Mesodermal cell (in vitro differentiated cells): Measurements from ENCODE around the gene THAP4.

Experiments
- H3K27ac ChIP-seq: 2 replicates; pipeline ENCODE4 v1.7.0; 2013; ENCODE audit warnings: mild to moderate bottlenecking, low read depth, low read length, moderate library complexity; ENCODE audit not compliant: severe bottlenecking
- H3K36me3 ChIP-seq: 2 replicates; pipeline ENCODE4 v1.7.1; 2013; ENCODE audit warnings: mild to moderate bottlenecking, low read length, moderate library complexity; ENCODE audit not compliant: control insufficient read depth, insufficient read depth
- H3K4me1 ChIP-seq: one replicate; pipeline ENCODE4 v1.7.1; 2013; ENCODE audit warnings: mild to moderate bottlenecking, low read length; ENCODE audit not compliant: insufficient read depth, control insufficient read depth, poor library complexity, severe bottlenecking
- H3K4me3 ChIP-seq: 2 replicates; pipeline ENCODE4 v1.7.0; 2013; ENCODE audit warnings: low read length, control low read depth, mild to moderate bottlenecking; ENCODE audit not compliant: insufficient read depth, poor library complexity, severe bottlenecking; ENCODE audit errors: extremely low read depth
- H3K9me3 ChIP-seq: 2 replicates; pipeline ENCODE4 v1.7.1; 2013; ENCODE audit warnings: mild to moderate bottlenecking, low read length, moderate library complexity; ENCODE audit not compliant: control insufficient read depth
- WGBS, 2 experiments: methylation state at CpG; one replicate each; pipeline ENCODE4 v1.1.5; 2013; ENCODE audit warnings: missing lambda C conversion rate in 2 of 2; ENCODE audit not compliant: insufficient coverage in 2 of 2; 5-methylcytosine and 5-hydroxymethylcytosine counted together

Gene THAP4

GRCh38 chr2:241545106-241545505 is 91.9 kb downstream of the THAP4 start:
- H3K9me3 ChIP-seq: no peaks in the 10 kb centered on the region
- H3K36me3 ChIP-seq: no peaks in the 10 kb centered on the region
- H3K4me1 ChIP-seq: peaks cover 38% of the 10 kb centered on the region
- no peak overlapping the region for H3K27ac ChIP-seq
- no peak overlapping the region for H3K4me3 ChIP-seq
- 91 to 97% methylated on average over 10 of the region's 10 CpGs for WGBS, 2 experiments

DNA sequence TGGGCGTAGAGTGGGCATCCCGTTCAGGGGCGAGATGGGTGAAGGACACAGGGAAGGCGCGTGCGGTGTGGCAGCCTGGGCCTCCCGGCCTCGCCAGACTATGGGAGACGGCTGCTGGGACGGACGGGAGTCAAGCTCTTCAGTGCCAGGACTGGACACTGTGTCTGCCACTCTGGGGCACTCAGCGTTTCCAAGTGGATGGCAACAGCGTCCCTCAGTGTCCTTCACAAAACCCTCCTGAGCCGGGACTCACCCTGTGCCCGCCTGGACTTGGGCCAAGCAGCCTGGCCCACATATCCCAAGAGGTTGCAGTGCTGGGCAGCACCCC is 94.7 kb downstream of the THAP4 start:
- no peak overlapping the region for H3K27ac ChIP-seq
- H3K9me3 ChIP-seq: no peaks in the 10 kb centered on the region
- WGBS, 2 experiments: 94 to 95% methylated on average over 13 to 15 of the region's 15 CpGs
- no peaks in the 10 kb centered on the region for H3K36me3 ChIP-seq
- H3K4me3 ChIP-seq: no peak overlapping the region
- peaks cover 19% of the 10 kb centered on the region for H3K4me1 ChIP-seq

GRCh38 chr2:241541564-241542277 is 95.2 kb downstream of the THAP4 start:
- WGBS, 2 experiments: 41 to 43% methylated on average over 50 to 55 of the region's 62 CpGs
- no peak overlapping the region for H3K27ac ChIP-seq
- no peaks in the 10 kb centered on the region for H3K9me3 ChIP-seq
- H3K4me1 ChIP-seq: peaks cover 15% of the 10 kb centered on the region
- peak overlapping the region; percentile 8 for H3K4me3 ChIP-seq
- H3K36me3 ChIP-seq: no peaks in the 10 kb centered on the region

GRCh38 chr2:241540771-241541561 is 96.0 kb downstream of the THAP4 start:
- Histone ChIP-seq H3K27ac (no peak overlapping the region), H3K4me1 (peaks cover 9% of the 10 kb centered on the region), H3K4me3 (peak overlapping the region; percentile 8), H3K9me3 (no peaks in the 10 kb centered on the region), H3K36me3 (no peaks in the 10 kb centered on the region)
- WGBS, 2 experiments: 43 to 55% methylated on average over 33 to 34 of the region's 68 CpGs

DNA sequence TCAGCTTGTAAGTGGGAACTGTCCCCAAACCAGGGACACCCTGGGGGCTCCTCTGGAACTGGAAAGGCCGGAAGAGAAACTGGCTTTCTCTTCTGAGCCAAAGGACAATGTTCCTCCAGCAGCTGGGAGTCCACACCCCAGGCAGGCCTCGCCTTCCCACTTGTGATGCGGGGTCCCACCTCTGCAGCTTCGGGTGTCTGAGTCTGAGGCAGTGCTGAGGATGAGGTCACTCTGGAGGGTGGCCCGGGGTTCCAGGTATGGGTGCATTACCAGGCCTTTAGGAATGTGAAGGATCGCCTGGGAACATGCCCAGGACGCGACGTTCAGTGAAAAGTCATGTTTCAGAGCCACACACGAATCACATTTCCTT is 96.6 kb downstream of the THAP4 start:
- no peak overlapping the region for H3K4me3 ChIP-seq
- WGBS, 2 experiments: 77 to 81% methylated on average over 10 of the region's 10 CpGs
- peaks cover 4% of the 10 kb centered on the region for H3K4me1 ChIP-seq

DNA sequence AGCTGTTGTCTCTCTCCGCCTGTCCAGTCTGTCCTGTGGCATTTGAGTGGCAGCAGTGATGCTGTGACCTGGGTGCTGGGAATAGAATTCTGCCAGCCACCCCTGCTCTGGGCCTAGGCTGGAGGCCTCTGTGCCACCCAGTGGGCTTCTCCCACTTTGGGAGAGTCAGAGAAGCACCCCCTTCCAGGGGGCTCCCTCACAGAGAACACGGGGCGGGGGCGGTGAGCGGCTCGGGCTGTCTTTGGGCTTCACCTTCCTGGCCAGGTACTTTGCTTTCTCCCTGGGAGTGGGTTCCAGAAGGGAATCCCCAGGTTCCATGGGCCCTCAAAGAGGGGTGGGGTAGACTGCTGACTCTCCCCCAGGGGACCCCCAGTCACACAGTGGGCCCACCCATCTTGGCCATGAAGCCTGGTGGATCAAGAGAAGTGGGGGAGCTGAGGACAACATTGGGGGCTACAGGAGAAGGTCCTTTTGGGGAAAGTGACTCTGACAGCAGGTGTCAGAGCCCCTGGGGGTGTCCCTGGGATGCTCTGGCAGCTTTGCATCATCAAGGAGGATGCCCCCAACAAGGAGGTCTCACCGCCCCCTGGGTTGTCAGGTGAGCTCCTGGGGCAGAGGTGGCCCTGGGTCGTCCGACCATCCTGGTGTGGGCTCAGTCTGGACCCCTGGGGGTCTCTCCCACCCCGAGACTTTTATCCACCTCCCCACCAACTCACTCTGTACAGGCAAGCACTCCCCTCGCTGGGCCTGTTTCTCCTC is 97.2 kb downstream of the THAP4 start:
- 91 to 98% methylated on average over 7 to 11 of the region's 11 CpGs for WGBS, 2 experiments
- no peaks in the 10 kb centered on the region for H3K36me3 ChIP-seq
- peaks cover 4% of the 10 kb centered on the region for H3K4me1 ChIP-seq
- no peak overlapping the region for H3K27ac ChIP-seq
- no peaks in the 10 kb centered on the region for H3K9me3 ChIP-seq
- no peak overlapping the region for H3K4me3 ChIP-seq

More for the DNA sequence above, 96.6 kb downstream of the THAP4 start:
- no peak overlapping the region for H3K27ac ChIP-seq
- H3K9me3 ChIP-seq: no peaks in the 10 kb centered on the region
- no peaks in the 10 kb centered on the region for H3K36me3 ChIP-seq

- WGBS, 2 experiments: 90 to 93% methylated on average over 12 to 13 of the region's 15 CpGs
- no peaks in the 10 kb centered on the region for H3K36me3 ChIP-seq
- peaks cover 4% of the 10 kb centered on the region for H3K4me1 ChIP-seq
- H3K4me3 ChIP-seq: no peak overlapping the region
- no peaks in the 10 kb centered on the region for H3K9me3 ChIP-seq
- no peak overlapping the region for H3K27ac ChIP-seq
Measured at GRCh38 chr2:241538838-241539615, 97.9 kb downstream of the THAP4 start.

- Histone ChIP-seq H3K4me1 (no peaks in the 10 kb centered on the region), H3K9me3 (no peaks in the 10 kb centered on the region), H3K36me3 (no peaks in the 10 kb centered on the region), H3K27ac (no peak overlapping the region), H3K4me3 (no peak overlapping the region)
- WGBS, 2 experiments: 84 to 85% methylated on average over 6 to 12 of the region's 13 CpGs
Measured at GRCh38 chr2:241535871-241536655, 100.9 kb downstream of the THAP4 start.

- Histone ChIP-seq H3K4me3 (no peak overlapping the region), H3K27ac (no peak overlapping the region), H3K9me3 (no peaks in the 10 kb centered on the region), H3K4me1 (no peaks in the 10 kb centered on the region), H3K36me3 (no peaks in the 10 kb centered on the region)
- WGBS, 2 experiments: 91 to 94% methylated on average over 13 to 16 of the region's 17 CpGs
Measured at GRCh38 chr2:241534701-241535375, 102.1 kb downstream of the THAP4 start.
